Fibroblast of pulmonary artery (primary cell): ENCODE results near the gene IFI44L.
A peak's percentile ranks its signal among the peaks of the same experiment; 100 is the strongest.

Experiments
- DNase-seq: peaks from one replicate; pipeline ENCODE4 v3.0.0-alpha.2; 2010; ENCODE audit warnings: low read depth
- H3K4me3 ChIP-seq: replicated peaks from 2 replicates; pipeline ENCODE4 v1.5.1; 2011; ENCODE audit warnings: low read depth, mild to moderate bottlenecking, control low read depth, low read length, moderate library complexity
- TF ChIP-seq, protein P1 (sequence below): IDR thresholded peaks from 2 replicates; pipeline ENCODE4 v1.5.1; 2011; ENCODE audit warnings: mild to moderate bottlenecking, control low read depth, low read length, inconsistent platforms; ENCODE audit errors: missing control alignments

IFI44L gene

DNA sequence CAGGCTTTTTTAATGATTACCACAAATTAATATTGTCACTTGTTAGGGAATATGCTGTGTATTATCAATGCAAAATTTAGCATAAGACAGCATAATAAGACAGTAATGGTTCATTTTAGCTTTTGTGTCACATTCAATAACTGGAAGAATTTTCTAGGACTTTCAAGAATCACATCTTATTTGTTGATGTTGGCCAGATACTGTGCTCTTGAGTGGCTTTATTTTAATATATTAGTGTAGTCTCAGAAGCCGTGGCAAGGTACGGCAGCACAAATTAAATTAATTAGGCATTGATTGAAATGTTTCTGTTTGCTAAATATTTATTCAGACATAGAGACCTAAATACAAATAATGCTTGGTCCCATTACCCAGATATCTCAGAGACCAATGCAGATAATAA is 10.4 kb downstream of the IFI44L start:
- TF ChIP-seq, protein P1, sequence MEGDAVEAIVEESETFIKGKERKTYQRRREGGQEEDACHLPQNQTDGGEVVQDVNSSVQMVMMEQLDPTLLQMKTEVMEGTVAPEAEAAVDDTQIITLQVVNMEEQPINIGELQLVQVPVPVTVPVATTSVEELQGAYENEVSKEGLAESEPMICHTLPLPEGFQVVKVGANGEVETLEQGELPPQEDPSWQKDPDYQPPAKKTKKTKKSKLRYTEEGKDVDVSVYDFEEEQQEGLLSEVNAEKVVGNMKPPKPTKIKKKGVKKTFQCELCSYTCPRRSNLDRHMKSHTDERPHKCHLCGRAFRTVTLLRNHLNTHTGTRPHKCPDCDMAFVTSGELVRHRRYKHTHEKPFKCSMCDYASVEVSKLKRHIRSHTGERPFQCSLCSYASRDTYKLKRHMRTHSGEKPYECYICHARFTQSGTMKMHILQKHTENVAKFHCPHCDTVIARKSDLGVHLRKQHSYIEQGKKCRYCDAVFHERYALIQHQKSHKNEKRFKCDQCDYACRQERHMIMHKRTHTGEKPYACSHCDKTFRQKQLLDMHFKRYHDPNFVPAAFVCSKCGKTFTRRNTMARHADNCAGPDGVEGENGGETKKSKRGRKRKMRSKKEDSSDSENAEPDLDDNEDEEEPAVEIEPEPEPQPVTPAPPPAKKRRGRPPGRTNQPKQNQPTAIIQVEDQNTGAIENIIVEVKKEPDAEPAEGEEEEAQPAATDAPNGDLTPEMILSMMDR, result no peak
- no peak overlapping the region for H3K4me3 ChIP-seq
- no peak for DNase-seq

DNA sequence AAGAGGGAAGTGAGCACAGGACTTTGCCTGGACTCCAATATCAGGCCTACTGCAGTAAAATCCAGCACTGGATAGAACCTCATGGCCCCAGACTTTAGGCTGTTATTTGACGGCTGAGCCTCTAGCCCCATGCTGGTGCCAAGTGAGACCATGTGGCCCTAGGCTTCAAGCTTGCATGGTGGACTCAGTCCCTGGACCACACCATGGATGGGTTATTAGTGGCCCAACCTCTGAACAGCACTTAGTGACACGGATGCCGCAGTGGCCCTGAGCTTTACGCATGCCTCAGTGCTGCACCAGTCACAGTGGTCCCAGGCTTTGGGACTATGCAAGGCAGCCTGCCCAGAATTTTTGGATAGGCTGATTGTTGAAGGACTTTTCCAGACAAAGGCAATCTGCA is 13.0 kb downstream of the IFI44L start:
- no peak for DNase-seq
- TF ChIP-seq, protein P1, result no peak
- H3K4me3 ChIP-seq, result no peak overlapping the region

DNA sequence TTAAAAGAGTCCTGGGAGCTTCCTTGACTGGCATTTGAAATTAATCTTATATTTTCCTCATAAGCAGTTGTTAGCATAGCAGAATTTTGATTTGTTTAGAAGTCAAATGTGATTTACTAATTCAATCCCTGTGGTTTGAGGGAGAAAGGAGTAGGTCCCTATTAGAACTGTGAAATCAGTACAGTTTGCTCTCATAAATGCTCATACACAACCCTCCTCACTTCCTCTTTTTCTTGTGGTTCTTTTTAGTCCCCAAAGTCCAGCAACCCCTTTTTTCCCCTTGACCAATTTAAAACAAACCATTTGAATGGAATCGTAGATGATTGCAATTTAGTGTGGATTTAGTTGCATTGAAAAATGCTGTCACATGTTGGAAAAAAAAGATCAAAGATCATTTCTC is 20.2 kb downstream of the IFI44L start:
- DNase-seq, result no peak
- no peak overlapping the region for H3K4me3 ChIP-seq
- TF ChIP-seq, protein P1, result no peak

DNA sequence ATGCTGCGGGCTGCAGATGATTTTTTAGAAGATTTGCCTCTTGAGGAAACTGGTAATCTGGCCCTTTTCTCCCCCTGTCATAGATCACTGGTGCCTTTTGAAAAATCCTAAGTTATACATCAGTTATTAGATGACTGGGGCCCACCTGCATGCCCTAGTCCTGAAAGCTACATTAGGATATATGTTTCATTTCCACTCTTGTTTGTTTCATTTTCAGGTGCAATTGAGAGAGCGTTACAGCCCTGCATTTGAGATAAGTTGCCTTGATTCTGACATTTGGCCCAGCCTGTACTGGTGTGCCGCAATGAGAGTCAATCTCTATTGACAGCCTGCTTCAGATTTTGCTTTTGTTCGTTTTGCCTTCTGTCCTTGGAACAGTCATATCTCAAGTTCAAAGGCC is 21.3 kb downstream of the IFI44L start:
- no peak for DNase-seq
- TF ChIP-seq, protein P1, result no peak
- no peak overlapping the region for H3K4me3 ChIP-seq

DNA sequence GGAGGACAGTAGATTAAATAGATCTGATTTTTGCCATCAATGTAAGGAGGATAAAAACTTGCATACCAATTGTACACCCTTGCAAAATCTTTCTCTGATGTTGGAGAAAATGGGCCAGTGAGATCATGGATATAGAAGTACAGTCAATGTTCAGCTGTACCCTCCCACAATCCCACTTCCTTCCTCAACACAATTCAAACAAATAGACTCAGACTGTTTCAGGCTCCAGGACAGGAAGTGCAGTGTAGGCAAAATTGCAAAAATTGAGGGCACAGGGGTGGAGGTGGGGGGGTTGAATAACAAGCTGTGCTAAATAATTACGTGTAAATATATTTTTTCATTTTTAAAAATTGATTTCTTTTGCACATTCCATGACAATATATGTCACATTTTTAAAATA is 25.5 kb downstream of the IFI44L start:
- DNase-seq, result peak; percentile 54
- TF ChIP-seq, protein P1, result no peak
- H3K4me3 ChIP-seq, result no peak overlapping the region

DNA sequence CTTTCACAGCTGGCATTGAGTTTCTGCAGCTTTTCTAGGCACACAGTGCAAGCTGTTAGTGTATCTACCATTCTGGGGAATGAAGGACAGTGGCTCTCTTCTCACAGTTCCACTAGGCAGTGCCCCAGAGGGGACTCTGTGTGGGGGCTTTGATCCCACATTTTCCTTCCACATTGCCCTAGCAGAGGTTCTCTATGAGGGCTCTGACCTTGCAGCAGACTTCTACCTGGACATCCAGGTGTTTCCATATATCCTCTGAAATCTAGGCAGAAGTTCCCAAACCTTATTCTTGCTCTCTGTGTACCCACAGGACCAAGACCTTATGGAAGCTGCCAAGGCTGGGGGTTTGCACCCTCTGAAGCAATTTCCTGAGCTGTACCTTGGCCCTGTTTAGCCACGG is 27.0 kb downstream of the IFI44L start:
- no peak overlapping the region for H3K4me3 ChIP-seq
- TF ChIP-seq, protein P1, result no peak
- DNase-seq, result no peak

DNA sequence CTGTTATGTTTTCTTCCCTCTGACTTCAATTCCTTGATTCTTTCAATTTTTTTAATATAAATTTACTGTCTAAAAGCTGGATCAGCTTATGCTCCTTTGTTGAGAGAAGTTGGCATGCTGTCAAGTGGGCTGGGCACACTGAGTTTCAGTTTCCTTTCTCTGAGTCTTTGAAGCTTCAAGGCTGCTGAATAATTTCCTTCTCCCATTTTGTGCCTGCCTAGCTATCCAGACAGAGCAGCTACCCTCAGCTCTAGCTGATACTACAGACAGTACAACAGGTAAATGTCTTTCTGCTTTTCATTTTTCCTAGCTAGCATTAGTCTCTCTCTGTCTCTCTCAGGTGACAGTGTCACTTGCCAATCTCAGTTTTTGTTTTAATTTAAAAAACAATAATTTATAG is 29.4 kb downstream of the IFI44L start, which contains the start of gene IFI44:
Gene IFI44 (plus strand): TSS at position 204 of the 400 bp plus-strand sequence. CDS start 365 bp downstream, outside the sequence.
- DNase-seq, result peak; percentile 92
- TF ChIP-seq, protein P1, result no peak

More for the DNA sequence above, 29.4 kb downstream of the IFI44L start, which contains the start of gene IFI44:
- H3K4me3 ChIP-seq, result peak within 1 kb of the TSS; percentile 48
